Prostate gland (tissue), 2 donors: ENCODE data around the gene TNPO3.

Experiments used
- POLR2A ChIP-seq: fragments of 450-650 bp; IDR thresholded peaks from one replicate; pipeline ENCODE4 v1.6.1; 2016; ENCODE audit warnings: antibody characterized with exemption, mild to moderate bottlenecking
- TF ChIP-seq, protein P1 (sequence below), 4 experiments: fragments of 200-600 bp in 2 of 4; fragments of 450-650 bp in 2 of 4; sonication (generic) in 2 of 4; IDR thresholded peaks; 1 replicate in 3 of 4; 2 replicates in 1 of 4; pipeline ENCODE4 v1.5.1; 2016 to 2019; ENCODE audit warnings: antibody characterized with exemption in 4 of 4, mild to moderate bottlenecking in 2 of 4, moderate library complexity in 2 of 4

GRCh38 chr7:128913870-128914565, 140.9 kb downstream of the TNPO3 start:
- TF ChIP-seq POLR2A, result no peak
- TF ChIP-seq, protein P1, sequence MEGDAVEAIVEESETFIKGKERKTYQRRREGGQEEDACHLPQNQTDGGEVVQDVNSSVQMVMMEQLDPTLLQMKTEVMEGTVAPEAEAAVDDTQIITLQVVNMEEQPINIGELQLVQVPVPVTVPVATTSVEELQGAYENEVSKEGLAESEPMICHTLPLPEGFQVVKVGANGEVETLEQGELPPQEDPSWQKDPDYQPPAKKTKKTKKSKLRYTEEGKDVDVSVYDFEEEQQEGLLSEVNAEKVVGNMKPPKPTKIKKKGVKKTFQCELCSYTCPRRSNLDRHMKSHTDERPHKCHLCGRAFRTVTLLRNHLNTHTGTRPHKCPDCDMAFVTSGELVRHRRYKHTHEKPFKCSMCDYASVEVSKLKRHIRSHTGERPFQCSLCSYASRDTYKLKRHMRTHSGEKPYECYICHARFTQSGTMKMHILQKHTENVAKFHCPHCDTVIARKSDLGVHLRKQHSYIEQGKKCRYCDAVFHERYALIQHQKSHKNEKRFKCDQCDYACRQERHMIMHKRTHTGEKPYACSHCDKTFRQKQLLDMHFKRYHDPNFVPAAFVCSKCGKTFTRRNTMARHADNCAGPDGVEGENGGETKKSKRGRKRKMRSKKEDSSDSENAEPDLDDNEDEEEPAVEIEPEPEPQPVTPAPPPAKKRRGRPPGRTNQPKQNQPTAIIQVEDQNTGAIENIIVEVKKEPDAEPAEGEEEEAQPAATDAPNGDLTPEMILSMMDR (IDR thresholded peaks at IDR 0.05), result no peak
